Thyroid gland (tissue), 4 donors: ENCODE measurements around the gene SLC35A1.

Experiments used
- POLR2A ChIP-seq, 2 donors: fragments of 450-650 bp; IDR thresholded peaks; one replicate each; pipeline ENCODE4 v1.6.1; 2017; ENCODE audit warnings: antibody characterized with exemption in 2 of 2, mild to moderate bottlenecking in 2 of 2, moderate library complexity in 1 of 2
- TF ChIP-seq, protein P1 (sequence below), 6 experiments: fragments of 200-600 bp in 3 of 6; fragments of 450-650 bp in 3 of 6; sonication (generic) in 3 of 6; IDR thresholded peaks; one replicate each; pipeline ENCODE4 v1.5.1; 2016 to 2019; ENCODE audit warnings: antibody characterized with exemption in 6 of 6, mild to moderate bottlenecking in 2 of 6, inconsistent platforms in 1 of 6, moderate library complexity in 1 of 6

DNA sequence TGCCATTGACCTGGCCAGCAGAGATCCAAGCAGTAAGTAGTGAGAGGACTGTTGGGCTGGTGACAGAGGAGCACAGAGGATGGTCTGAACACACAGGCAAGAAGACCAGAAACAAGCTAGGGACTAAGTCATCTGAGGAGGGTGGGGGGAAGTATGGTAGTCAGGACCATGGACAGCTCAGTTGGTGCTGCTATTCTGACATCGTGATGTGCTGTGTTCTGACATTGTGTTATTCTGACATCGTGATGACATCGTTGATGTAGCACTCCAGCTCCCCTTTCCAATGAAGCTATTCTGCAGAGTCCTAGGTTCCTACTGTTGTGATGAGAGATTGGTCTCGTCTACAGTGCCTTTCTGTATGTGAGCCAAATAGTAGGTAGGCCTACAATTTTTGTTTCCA lies 36.3 kb upstream of the SLC35A1 start:
- TF ChIP-seq, protein P1, sequence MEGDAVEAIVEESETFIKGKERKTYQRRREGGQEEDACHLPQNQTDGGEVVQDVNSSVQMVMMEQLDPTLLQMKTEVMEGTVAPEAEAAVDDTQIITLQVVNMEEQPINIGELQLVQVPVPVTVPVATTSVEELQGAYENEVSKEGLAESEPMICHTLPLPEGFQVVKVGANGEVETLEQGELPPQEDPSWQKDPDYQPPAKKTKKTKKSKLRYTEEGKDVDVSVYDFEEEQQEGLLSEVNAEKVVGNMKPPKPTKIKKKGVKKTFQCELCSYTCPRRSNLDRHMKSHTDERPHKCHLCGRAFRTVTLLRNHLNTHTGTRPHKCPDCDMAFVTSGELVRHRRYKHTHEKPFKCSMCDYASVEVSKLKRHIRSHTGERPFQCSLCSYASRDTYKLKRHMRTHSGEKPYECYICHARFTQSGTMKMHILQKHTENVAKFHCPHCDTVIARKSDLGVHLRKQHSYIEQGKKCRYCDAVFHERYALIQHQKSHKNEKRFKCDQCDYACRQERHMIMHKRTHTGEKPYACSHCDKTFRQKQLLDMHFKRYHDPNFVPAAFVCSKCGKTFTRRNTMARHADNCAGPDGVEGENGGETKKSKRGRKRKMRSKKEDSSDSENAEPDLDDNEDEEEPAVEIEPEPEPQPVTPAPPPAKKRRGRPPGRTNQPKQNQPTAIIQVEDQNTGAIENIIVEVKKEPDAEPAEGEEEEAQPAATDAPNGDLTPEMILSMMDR (IDR thresholded peaks at IDR 0.05), result no peak
- TF ChIP-seq POLR2A (IDR thresholded peaks at IDR 0.05), result no peak
